AG04449 (cell line): Measurements from ENCODE around the gene RAD9A.
A peak's percentile ranks its signal among the peaks of the same experiment; 100 is the strongest.

ENCODE experiments used
- CTCF ChIA-PET: fragments of 350-600 bp; formaldehyde crosslinking; extraction: SDS; loops from one replicate; lab custom pipeline; 2021; ENCODE audit warnings: antibody characterized with exemption; lab: Yijun Ruan, JAX
- POLR2A ChIA-PET: fragments of 400-600, 350-600 bp; formaldehyde crosslinking; extraction: SDS; loops from one replicate; lab custom pipeline; 2020; ENCODE audit warnings: antibody characterized with exemption, inconsistent platforms; lab: Yijun Ruan, JAX
- DNase-seq: peaks from one replicate; pipeline ENCODE4 v3.0.0-alpha.2; 2010; ENCODE audit warnings: low read depth, low spot score
- H3K4me3 ChIP-seq: 2 replicates; pipeline ENCODE4 v1.5.1; 2011; ENCODE audit warnings: low read depth, mild to moderate bottlenecking, control low read depth, low read length
- TF ChIP-seq, protein P1 (sequence below): IDR thresholded peaks from one replicate; pipeline ENCODE4 v1.5.1; 2011; ENCODE audit warnings: mild to moderate bottlenecking, moderate library complexity, low read length, control low read depth, inconsistent platforms; ENCODE audit not compliant: insufficient read depth; ENCODE audit errors: missing control alignments

Gene RAD9A

DNA sequence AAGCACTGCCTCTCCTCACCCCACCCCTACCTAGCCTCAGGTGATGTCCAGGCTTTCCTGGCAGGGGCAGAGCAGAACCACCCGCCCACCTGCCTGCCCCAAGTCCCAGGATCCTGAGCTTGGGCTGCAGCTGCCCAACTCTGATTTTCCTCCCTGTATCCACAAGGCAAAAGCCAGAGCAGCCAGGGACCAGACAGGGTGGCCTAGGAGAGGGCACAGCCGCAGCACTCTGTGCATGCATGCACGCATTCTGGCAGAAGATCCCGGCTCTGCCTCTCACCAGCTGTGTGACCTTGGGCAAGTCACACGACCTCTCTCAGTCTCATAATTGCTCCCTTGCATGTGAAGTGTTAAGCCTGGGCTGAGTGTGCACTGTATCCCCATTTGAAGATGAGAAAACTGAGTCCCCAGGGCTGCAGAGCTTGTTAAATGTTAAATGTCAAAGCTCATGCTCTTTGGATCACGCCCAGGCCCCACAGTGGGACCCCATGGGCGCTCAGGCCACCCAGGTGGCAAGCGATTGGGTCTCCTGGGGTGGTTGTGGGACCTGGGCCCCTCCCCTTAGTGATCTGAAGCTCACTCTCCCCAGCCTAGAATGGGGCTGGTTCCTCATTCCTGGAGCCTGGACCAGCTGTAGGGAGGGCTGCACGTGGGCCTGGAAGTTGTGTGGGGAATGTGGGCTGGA, 20.9 kb downstream of the RAD9A start:
- ChIA-PET POLR2A (no interaction called here), CTCF (interaction anchor here (1.1 to 6.5 kb wide), 2 partner anchors 10 to 61 kb away, joined by 6 to 40 read pairs; partner anchors contain the start of genes PPP1CA and TBC1D10C)
- no peak for DNase-seq
- TF ChIP-seq, protein P1, sequence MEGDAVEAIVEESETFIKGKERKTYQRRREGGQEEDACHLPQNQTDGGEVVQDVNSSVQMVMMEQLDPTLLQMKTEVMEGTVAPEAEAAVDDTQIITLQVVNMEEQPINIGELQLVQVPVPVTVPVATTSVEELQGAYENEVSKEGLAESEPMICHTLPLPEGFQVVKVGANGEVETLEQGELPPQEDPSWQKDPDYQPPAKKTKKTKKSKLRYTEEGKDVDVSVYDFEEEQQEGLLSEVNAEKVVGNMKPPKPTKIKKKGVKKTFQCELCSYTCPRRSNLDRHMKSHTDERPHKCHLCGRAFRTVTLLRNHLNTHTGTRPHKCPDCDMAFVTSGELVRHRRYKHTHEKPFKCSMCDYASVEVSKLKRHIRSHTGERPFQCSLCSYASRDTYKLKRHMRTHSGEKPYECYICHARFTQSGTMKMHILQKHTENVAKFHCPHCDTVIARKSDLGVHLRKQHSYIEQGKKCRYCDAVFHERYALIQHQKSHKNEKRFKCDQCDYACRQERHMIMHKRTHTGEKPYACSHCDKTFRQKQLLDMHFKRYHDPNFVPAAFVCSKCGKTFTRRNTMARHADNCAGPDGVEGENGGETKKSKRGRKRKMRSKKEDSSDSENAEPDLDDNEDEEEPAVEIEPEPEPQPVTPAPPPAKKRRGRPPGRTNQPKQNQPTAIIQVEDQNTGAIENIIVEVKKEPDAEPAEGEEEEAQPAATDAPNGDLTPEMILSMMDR = no peak
- H3K4me3 ChIP-seq = no peak overlapping the region

DNA sequence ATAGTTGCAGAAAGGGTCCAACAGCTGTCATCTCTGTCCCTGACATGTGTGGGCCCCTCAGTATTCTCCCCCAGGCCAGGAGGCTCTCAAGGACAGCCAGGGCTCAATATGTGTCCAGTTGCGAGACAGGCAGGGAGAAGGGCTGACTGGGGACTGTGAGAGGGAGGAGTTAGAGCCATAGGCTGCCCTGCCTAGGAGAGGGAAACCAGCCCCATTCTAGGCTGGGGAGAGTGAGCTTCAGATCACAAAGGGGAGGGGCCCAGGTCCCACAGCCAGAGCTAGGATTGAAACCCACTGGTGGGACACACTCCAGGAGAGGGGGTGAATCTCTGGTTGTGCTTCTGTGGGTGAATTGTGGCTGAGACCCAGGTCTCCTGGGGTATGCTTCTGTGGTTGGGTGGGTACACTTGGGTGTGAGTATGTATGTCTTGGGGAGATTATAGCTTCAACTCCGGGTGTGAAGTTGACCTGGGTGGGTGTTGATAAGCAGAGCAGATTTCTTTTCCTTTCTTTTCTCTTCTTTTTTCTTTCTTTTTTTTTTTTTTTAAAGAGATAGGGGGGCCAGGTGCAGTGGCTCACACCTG, 21.6 kb downstream of the RAD9A start:
- ChIA-PET CTCF (interaction anchor here (1.0 to 6.5 kb wide), 4 partner anchors 11 to 62 kb away, joined by 3 to 40 read pairs (median 4); partner anchors contain the start of genes PPP1CA and TBC1D10C), POLR2A (no interaction called here)
- TF ChIP-seq, protein P1 = no peak
- no peak for DNase-seq
- no peak overlapping the region for H3K4me3 ChIP-seq

DNA sequence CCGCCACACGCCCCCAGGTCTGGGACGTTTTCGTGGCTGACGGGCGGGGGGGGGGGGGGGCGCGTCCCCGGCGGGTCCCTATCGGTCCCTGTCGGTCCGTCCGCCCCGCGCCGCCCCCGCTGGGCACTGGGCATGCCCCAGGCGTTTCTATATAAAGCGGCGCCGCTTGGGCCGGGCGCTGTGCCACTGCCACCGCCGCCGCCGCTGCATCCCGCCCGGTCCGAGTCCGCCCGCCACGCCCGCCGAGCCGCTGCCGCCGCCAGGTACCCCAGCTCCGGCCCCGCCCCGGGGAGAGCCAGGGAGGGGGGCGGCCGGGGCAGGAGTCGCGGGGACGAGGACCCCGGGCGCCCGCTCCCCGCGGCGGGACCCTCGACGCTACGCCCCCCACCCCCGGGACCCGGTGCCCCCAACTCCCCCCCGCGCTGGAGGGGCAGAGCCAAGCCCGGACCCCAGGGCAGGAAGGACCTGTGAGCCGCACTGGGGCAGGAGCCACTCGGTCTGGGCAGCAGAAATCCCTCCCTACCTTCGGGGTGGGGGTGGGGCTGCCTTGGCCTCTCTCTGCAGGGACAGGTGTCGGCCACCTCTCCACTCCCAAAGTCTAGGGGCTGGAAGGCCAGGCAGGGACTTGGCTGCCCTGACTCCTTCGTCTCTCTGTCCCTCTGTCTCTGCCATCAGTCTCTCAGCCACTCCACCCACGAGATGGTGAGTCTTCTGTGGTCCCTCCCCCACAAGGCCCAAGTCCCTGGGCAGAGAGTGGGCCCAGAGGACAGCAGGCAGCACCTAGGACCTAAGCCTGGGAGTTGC, 23.9 kb downstream of the RAD9A start, which contains the start of gene CARNS1:
CARNS1 (plus strand) TSS at position 178 of the 804 bp plus-strand sequence; CDS start at position 700, 522 bp downstream.
- no peak for DNase-seq
- POLR2A ChIA-PET = interaction anchor here (0.6 kb wide), 1 partner anchor 28 kb away, joined by 5 read pairs; the partner anchor contains the start of gene CORO1B
- H3K4me3 ChIP-seq = peak within 1 kb of the TSS; percentile 23; the same call in 1 of the 2 replicates
- CTCF ChIA-PET = interaction anchor here (6.5 kb wide), 1 partner anchor 13 kb away, joined by 40 read pairs; the partner anchor contains the start of genes PPP1CA and TBC1D10C
- TF ChIP-seq, protein P1 = no peak

DNA sequence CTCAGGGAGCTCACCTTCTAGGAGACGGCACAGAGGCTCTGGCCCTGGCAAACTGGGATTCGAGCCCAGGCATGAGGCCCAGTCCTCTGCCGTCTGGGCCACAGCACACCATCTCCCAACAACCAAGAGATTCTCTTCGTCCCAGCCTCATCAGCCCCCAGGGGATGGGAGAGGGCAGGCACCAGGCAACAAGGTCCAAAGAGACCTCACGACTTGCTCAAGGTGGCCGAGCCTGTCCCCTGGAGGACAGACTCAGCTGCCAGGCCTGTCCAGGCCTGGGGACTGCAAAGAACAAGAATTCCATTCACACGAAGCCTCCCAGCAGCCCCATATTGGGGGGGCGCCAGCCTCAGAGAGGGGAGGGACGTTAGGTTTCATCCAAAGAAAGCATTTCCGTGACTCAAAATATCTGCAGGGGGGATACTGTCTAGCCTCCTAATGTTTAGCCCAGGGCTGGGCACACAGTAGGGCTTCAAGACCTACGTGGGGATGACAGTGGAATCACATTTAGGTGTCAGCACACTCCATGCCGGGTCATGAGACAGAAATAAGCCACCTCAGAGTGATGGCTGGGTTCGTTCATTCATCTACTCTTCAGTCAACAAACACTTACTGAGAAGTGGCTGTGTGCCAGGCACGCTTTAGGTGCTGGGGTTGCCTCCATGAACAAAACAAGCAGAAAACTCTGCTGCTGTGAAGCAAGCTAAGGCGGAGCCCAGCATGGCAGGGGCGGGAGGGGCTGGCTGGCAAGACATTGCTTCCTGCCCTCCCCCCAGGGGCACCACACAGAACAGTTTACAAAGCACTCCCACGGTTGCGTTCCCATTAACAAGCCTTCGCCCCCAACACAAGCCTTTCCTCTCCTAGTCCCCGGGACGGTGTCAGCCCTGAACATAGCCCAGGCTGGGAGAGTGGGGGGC, 24.9 kb downstream of the RAD9A start:
- POLR2A ChIA-PET = interaction anchor here (0.6 kb wide), 1 partner anchor 27 kb away, joined by 5 read pairs; the partner anchor contains the start of gene CORO1B
- TF ChIP-seq, protein P1 = no peak
- DNase-seq = no peak
- H3K4me3 ChIP-seq = no peak overlapping the region
- CTCF ChIA-PET = interaction anchor here (6.5 kb wide), 1 partner anchor 14 kb away, joined by 40 read pairs; the partner anchor contains the start of genes PPP1CA and TBC1D10C

DNA sequence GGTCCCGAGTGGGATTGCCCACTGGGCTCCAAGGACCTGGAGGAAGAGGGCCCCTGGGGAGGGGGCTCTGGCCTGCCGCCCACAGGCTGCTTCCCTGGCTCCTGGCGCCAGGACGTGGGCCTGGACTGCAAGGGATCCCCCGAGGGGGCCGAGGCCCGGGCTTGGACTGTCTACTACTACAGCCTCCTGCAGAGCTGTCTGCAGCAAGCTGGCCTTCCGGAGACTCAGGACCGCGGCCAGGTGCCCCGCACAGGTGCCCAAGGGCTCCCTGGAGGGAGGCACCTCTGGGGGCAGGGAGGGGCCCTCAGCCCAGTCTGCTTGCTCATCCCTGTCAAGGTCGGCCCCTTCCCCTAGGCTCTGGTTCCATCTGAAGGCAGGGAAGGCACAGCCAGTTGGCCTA, 25.6 kb downstream of the RAD9A start:
- TF ChIP-seq, protein P1 = no peak
- no peak for DNase-seq
- H3K4me3 ChIP-seq = no peak overlapping the region
- ChIA-PET CTCF (interaction anchor here (4.2 to 6.5 kb wide), 2 partner anchors 15 kb away, joined by 28 to 40 read pairs; partner anchors contain the start of genes PPP1CA and TBC1D10C), POLR2A (no interaction called here)
